NCI-H2029 (cell line): ENCODE results near the gene DNMT3L.

Experiments used
- DNase-seq: peaks from one replicate; lab custom pipeline; 2025; lab: John Stamatoyannopoulos, UW

Gene DNMT3L

DNA sequence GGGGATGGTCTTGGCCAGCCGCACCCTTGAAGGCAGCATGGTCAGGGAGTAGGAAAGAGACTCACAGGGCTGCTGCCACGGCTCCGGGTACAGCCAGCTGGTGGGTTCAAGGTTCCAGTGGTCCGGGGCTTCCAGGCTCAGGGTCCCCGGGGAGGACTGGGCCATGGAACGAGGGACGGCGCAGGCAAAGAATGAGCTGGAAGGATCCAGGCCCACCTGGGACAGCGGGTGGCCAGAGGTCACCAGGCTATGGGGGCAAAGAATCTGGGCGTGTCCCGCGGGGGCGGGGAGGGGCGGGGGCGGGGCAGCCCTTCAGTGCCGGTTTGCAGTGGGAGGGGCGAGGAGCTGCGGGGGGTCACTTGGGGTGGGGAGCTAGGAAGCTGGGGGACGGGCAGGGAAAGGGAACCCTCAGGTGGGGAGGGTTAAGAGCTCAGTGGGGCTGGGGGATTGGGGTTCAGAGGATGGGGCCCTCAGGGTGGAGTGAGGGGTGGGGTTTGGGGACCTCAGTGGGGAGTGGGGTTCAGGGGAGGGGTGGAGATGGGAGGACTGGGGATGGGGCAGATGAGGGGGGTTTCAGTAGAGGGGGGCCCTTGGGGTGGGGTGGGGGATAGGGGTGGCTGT is at the start of gene DNMT3L:
TSS of gene DNMT3L (minus strand) at position 223 of the 621 bp plus-strand sequence. CDS start 638 bp downstream, outside the sequence.
- no peak for DNase-seq

DNA sequence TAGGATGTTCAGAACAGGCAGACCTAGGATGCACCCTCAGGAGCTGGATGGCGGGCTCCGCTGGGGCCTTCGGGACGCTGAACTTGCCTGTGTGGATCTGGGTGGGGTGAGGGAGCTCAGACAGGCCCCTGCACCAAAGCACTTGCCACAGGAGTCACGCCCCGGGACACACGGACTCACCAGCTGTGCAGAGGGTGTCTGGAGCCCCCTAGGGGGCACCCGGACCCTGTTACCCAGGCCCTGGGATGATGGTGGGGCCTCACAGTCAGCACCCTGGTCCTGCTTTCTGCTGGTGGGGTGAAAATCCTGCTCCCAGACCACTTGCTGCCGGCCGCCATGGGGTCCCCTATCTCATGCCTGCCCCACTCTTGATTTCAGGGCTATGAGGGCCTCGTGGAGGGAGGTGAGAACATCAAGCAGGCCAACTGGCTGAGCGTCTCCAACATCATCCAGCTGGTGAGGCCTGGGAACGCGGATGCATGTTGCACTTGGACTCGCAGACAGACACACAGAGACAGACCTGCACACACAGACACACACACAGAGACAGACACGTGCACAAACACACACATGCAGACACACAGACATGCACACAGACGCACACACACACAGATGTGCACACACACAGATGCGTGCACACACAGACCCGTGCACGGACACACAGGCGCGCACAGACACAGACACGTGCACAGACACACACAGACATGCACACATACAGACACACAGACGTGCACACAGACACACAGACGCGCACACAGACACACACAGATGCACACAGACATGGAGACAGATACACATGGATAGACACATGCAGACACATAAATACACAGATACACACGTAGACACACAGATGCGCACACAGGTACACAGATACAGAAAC is 49.2 kb upstream of the DNMT3L start:
- DNase-seq, result no peak

DNA sequence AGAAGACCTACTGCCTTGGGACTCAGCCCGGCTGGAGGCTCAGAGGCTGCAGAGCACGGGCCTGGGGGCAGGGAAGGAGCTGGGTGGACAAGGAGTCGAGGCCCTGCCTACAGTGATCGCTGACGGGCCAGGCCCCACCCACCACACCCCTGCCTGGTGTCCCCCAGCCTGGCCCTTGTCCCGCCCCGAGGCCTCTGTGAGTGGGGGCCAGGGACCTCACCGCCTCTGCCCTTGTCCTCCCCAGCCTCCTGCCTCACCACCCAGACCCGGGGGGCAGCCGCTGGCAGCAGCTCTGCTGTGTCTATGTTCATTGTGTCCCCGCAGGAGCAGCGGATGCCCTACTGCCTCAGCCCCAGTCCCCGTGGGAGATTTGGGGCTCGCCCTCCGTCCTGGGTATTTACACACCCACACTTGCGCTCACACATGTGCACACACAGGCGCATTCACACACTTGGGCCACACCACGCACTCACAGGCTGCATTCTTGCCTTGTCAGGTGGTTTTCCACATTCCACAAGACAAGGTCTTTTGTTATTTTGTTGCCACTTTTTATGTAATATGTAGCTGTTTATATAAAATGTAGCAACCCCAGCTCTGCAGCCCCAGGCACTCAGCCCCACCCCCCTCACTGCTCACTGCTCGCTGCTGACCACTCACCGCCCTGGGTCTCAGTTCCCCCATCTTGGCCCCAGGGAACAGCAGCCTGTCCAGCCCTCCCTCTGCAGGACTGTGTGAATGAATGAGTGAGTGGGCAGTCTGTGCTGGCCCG is 45.4 kb upstream of the DNMT3L start:
- DNase-seq, result no peak

DNA sequence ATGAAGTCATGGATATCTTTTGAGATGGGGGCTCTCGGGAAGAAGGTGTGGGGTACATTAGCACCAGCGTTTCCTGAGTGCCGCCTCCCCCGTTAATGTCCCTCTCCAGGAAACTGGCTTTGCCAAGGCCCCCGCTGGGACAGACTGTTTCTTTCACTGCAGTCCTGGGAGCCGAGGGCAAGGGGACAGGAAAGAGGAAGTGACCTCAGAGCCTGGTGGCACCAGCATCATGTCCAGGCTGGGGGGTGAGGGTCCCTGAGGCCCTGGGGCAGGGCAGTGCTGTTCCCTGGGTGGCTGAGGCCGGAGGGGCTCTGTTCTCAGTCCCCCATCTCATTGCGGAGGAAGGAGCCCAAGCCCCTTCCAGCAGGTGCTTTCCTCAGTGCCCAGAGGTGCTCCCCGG is 44.0 kb upstream of the DNMT3L start:
- no peak for DNase-seq

DNA sequence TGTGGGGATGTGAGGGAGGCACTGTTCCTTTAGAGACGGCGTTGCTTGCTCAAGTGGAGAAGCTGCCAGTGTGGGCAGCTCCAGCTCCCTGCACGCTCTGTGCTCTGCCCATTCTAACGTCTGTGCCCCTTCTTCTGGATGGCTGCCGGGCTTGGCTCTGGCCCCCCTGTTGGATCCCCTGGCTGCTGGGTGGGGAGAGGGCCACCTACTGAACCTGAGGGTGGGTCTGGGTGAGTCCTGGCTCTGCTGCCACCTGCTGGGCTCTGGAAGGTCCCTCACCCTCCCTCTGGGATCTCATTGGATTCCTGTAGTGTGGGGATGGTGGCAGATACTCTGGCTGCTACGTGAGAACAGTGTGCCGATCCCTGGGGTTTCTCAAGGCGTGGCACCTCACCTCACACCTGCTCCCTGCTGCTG is 43.2 kb upstream of the DNMT3L start:
- no peak for DNase-seq

GRCh38 chr21:44304011-44304616 is 42.4 kb upstream of the DNMT3L start:
- no peak for DNase-seq

DNA sequence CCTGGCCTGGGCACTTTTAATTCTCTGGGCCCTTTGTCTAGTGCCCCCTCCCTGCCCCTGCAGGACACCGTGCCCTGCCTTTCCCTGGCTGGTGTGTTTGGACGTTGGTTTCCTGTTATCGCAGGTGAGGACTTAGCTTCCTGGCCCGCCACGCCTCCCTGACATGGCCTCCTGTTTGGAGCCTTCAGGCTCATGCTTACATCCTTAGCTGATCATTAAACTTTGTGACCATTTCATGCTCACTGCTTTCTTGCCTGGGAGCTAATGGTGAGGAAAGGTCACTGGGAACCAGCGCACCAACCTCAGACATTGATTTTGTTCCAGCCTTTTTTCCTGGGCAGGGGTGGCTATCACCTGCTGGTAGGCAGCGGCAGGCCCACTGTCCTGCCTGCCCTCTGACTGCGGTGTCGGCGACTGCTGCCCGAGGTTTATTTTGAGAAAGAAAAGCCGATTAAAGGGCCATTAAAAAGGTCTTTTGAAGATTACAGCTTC is 41.8 kb upstream of the DNMT3L start:
- no peak for DNase-seq

GRCh38 chr21:44302573-44303401 is 41.1 kb upstream of the DNMT3L start:
- DNase-seq, result peak; percentile 40

- peak; percentile 22 for DNase-seq
These were observed 40.3 kb upstream of the DNMT3L start for GRCh38 chr21:44301961-44302406.

DNA sequence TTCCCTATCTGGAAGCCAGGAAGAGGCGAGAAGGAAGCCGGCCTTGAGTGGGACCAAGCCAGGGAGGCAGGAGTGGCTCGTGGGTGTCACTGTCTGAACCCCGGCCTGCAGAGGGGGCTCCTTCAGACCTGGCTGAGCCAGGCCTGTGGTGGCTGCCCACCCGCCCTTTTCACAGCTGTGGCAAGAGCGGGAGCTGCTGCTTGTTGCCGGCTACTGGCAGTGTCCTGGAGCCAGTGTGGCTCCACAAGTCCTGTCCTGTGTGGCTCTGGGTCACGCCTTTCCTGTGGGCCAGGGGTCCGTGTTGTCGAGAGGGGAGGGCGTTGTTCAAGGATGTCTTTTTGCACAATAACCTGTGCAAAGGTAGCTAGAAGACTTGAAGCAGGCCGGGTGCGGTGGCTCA is 39.4 kb upstream of the DNMT3L start:
- DNase-seq, result no peak

DNA sequence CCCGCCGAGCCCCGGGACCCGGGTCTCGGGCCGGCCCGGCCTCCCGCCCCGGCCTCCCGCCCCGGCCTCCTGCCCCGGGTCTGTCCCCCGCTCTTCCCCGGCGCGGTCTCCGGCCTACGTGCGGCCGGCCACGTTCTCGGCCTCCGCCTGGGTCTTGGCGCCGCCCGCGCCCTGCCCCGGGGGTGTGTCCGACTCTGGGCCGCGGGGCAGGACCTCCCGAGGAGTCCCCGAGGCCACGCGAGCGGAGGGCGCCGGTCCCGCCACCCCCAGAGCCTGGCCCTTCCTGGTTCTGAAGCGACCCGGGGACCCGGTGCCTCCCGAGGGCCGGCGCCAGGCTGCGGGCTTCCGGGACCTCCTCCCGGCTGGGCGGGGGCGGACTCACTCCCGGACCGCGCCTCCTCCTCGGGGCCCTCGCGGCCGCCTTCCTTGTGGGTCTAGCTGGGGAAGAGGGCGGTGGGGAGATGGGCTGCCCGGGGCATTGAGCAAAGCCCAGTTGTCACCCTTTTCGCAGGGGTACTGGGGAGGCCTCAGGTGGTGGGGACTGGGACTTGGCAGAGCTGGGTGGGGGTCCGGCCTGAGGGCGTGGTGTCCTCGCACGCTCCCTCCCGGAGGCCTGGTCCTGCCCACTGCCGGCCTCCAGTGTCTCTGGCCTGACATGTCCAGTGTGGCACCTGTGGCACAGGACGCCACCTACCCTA is 38.7 kb upstream of the DNMT3L start:
- peak; percentile 36 for DNase-seq

- peak; percentile 18 for DNase-seq
These were observed 38.0 kb upstream of the DNMT3L start, which contains the start of gene PFKL for GRCh38 chr21:44299458-44300261. Gene PFKL, plus strand, starts transcription at chr21:44300053. Its CDS starts 53 bp downstream, at chr21:44300106.

- DNase-seq, result no peak
These were observed 37.4 kb upstream of the DNMT3L start for GRCh38 chr21:44299085-44299457.

DNA sequence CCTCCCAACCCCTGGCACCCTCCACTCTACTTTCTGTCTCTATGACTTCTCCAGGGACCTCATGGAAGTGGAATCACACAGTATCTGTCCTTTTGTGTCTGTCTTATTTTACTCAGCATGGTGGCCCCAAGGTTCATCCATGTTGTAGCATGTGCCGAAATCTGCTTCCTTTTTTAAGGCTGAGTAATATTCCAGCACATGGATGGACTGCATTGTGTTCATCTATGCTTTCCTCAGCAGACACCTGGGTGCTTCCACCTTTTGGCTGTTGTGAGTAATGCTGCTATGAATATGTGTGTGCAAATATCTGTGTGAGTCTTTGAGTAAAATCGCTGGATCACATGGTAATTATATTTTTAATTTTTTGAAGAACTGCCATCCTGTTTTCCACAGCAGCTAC is 36.6 kb upstream of the DNMT3L start:
- no peak for DNase-seq

GRCh38 chr21:44297525-44298290 is 36.0 kb upstream of the DNMT3L start:
- peak; percentile 70 for DNase-seq

- no peak for DNase-seq
These were observed 35.2 kb upstream of the DNMT3L start for GRCh38 chr21:44296916-44297315.

- no peak for DNase-seq
These were observed 34.4 kb upstream of the DNMT3L start for GRCh38 chr21:44296103-44296519.

- no peak for DNase-seq
These were observed 33.9 kb upstream of the DNMT3L start for GRCh38 chr21:44295646-44296045.

DNA sequence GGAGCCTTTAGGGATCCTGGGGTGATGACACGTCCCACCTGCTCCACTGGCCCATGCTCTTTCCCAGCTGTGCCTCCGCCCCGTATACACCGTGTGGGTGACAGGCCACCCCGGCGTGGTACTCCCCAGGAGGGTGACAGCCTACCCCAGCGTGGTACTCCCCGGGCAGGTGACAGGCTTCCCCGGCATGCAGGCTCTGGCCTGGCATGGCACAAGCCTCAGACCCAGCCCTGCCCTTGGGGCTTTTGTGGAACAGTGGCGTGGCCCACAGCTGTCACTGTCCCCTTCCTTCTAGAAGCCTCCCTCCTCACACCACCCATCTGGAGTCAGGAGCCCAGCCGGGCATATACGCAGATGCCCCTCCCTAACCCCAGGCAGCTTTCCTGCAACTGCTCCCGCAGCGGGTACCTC is 33.5 kb upstream of the DNMT3L start:
- DNase-seq, result no peak
